Liver (tissue), 3 donors: ENCODE measurements around the gene PTPRH.

Source experiments
- ATF3 ChIP-seq: IDR thresholded peaks from 2 replicates; pipeline ENCODE4 v1.6.1; 2016; ENCODE audit warnings: antibody characterized with exemption
- FOXA1 ChIP-seq: IDR thresholded peaks from 2 replicates; pipeline ENCODE4 v1.6.1; 2016; ENCODE audit warnings: antibody characterized with exemption
- FOXA2 ChIP-seq: IDR thresholded peaks from 2 replicates; pipeline ENCODE4 v1.6.1; 2016; ENCODE audit warnings: antibody characterized with exemption
- GABPA ChIP-seq, 2 donors: IDR thresholded peaks in 1 of 2; conservative IDR thresholded peaks in 1 of 2; 2 replicates each; pipeline ENCODE4 v1.6.1; 2016; ENCODE audit warnings: antibody characterized with exemption in 2 of 2, mild to moderate bottlenecking in 1 of 2, moderate library complexity in 1 of 2
- HNF4G ChIP-seq: IDR thresholded peaks from 2 replicates; pipeline ENCODE4 v1.6.1; 2016; ENCODE audit warnings: antibody characterized with exemption
- JUND ChIP-seq, 2 donors: IDR thresholded peaks; 2 replicates each; pipeline ENCODE4 v1.6.1; 2016; ENCODE audit warnings: antibody characterized with exemption in 2 of 2
- MAX ChIP-seq: IDR thresholded peaks from 2 replicates; pipeline ENCODE4 v1.6.1; 2016; ENCODE audit warnings: antibody characterized with exemption
- RAD21 ChIP-seq, 2 donors: IDR thresholded peaks; 2 replicates each; pipeline ENCODE4 v1.6.1; 2016; ENCODE audit warnings: antibody characterized with exemption in 2 of 2, mild to moderate bottlenecking in 2 of 2
- RXRA ChIP-seq, 2 donors: IDR thresholded peaks; 2 replicates each; pipeline ENCODE4 v1.6.1; 2017 to 2018; ENCODE audit warnings: antibody characterized with exemption in 2 of 2, mild to moderate bottlenecking in 1 of 2
- SP1 ChIP-seq: IDR thresholded peaks from 2 replicates; pipeline ENCODE4 v1.6.1; 2018; ENCODE audit warnings: antibody characterized with exemption, mild to moderate bottlenecking
- TAF1 ChIP-seq: conservative IDR thresholded peaks from 2 replicates; pipeline ENCODE4 v1.6.1; 2016; ENCODE audit warnings: antibody characterized with exemption, mild to moderate bottlenecking
- TF ChIP-seq, protein P1 (sequence below): fragments of 150-350 bp; IDR thresholded peaks from 2 replicates; pipeline ENCODE4 v1.5.1; 2017; ENCODE audit warnings: improper control_type of control experiment, low read depth, low read length; ENCODE audit not compliant: missing input control
- TF ChIP-seq, protein P2 (sequence below): IDR thresholded peaks from 2 replicates; pipeline ENCODE4 v1.6.1; 2016; ENCODE audit warnings: antibody characterized with exemption, mild to moderate bottlenecking
- TF ChIP-seq, protein P3 (sequence below): IDR thresholded peaks from 2 replicates; pipeline ENCODE4 v1.6.1; 2016; ENCODE audit warnings: antibody characterized with exemption
- donor health status: healthy.
- donor health status: healthy.

DNA sequence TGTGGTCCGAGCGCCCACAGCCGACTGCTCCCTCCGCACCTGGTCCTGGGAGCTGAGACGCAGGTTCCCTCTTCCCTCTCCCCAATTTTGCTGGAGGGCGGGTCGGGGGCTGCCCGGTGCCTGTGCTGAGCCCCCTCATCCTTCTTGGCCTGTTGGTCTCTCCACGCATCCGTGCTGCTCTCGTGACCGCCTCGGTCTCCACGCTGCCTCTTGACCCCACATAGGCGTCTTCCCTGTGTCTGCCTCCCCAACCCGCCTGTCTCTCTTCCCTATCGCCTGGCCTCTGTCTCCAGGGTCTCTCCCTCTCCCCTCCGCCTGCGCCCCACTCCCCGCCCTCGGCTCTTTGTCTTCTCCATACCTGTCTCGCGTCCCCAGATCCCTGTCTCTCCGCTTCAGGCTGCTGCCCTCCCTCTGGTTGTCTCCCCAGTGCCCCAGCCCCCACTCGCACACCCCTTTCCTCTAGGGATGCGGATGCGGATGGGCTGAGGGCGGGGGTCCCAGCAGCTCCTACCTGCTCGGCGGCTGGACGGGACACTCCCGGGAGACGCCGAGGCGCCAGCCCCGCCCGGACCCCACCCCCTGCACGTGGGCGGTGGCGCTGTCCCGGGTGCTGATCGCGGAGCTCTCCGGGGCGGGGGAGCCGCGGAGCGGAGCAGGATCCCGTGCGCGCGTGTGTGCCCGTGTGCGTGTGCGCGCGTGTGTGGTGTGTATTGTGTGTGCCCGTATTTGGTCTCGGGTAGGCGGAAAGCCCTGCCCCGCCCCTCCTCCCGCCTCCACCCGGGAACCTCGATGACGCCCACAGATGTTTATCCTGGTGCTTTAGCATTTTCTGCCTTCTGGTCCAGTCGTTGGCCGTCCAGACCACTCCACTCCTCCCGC lies 29.5 kb downstream of the PTPRH start, which contains the start of gene SYT5:
- TF ChIP-seq, protein P1, sequence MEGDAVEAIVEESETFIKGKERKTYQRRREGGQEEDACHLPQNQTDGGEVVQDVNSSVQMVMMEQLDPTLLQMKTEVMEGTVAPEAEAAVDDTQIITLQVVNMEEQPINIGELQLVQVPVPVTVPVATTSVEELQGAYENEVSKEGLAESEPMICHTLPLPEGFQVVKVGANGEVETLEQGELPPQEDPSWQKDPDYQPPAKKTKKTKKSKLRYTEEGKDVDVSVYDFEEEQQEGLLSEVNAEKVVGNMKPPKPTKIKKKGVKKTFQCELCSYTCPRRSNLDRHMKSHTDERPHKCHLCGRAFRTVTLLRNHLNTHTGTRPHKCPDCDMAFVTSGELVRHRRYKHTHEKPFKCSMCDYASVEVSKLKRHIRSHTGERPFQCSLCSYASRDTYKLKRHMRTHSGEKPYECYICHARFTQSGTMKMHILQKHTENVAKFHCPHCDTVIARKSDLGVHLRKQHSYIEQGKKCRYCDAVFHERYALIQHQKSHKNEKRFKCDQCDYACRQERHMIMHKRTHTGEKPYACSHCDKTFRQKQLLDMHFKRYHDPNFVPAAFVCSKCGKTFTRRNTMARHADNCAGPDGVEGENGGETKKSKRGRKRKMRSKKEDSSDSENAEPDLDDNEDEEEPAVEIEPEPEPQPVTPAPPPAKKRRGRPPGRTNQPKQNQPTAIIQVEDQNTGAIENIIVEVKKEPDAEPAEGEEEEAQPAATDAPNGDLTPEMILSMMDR: no peak
- TF ChIP-seq MAX (no peak), JUND (IDR thresholded peaks at IDR 0.05) (no peak), ATF3 (no peak), RAD21 (IDR thresholded peaks at IDR 0.05) (no peak), TAF1 (no peak), FOXA2 (no peak), RXRA (IDR thresholded peaks at IDR 0.05) (no peak), SP1 (no peak), HNF4G (no peak), GABPA (IDR thresholded peaks at IDR 0.05 in 1 of 2, conservative IDR thresholded peaks at IDR 0.05 in 1 of 2) (no peak), FOXA1 (no peak)
- TF ChIP-seq, protein P2, sequence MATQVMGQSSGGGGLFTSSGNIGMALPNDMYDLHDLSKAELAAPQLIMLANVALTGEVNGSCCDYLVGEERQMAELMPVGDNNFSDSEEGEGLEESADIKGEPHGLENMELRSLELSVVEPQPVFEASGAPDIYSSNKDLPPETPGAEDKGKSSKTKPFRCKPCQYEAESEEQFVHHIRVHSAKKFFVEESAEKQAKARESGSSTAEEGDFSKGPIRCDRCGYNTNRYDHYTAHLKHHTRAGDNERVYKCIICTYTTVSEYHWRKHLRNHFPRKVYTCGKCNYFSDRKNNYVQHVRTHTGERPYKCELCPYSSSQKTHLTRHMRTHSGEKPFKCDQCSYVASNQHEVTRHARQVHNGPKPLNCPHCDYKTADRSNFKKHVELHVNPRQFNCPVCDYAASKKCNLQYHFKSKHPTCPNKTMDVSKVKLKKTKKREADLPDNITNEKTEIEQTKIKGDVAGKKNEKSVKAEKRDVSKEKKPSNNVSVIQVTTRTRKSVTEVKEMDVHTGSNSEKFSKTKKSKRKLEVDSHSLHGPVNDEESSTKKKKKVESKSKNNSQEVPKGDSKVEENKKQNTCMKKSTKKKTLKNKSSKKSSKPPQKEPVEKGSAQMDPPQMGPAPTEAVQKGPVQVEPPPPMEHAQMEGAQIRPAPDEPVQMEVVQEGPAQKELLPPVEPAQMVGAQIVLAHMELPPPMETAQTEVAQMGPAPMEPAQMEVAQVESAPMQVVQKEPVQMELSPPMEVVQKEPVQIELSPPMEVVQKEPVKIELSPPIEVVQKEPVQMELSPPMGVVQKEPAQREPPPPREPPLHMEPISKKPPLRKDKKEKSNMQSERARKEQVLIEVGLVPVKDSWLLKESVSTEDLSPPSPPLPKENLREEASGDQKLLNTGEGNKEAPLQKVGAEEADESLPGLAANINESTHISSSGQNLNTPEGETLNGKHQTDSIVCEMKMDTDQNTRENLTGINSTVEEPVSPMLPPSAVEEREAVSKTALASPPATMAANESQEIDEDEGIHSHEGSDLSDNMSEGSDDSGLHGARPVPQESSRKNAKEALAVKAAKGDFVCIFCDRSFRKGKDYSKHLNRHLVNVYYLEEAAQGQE: peak; percentile 99
- TF ChIP-seq, protein P3, sequence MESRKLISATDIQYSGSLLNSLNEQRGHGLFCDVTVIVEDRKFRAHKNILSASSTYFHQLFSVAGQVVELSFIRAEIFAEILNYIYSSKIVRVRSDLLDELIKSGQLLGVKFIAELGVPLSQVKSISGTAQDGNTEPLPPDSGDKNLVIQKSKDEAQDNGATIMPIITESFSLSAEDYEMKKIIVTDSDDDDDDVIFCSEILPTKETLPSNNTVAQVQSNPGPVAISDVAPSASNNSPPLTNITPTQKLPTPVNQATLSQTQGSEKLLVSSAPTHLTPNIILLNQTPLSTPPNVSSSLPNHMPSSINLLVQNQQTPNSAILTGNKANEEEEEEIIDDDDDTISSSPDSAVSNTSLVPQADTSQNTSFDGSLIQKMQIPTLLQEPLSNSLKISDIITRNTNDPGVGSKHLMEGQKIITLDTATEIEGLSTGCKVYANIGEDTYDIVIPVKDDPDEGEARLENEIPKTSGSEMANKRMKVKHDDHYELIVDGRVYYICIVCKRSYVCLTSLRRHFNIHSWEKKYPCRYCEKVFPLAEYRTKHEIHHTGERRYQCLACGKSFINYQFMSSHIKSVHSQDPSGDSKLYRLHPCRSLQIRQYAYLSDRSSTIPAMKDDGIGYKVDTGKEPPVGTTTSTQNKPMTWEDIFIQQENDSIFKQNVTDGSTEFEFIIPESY: no peak
